Measurements from ENCODE around the gene CLCN4.

DNA sequence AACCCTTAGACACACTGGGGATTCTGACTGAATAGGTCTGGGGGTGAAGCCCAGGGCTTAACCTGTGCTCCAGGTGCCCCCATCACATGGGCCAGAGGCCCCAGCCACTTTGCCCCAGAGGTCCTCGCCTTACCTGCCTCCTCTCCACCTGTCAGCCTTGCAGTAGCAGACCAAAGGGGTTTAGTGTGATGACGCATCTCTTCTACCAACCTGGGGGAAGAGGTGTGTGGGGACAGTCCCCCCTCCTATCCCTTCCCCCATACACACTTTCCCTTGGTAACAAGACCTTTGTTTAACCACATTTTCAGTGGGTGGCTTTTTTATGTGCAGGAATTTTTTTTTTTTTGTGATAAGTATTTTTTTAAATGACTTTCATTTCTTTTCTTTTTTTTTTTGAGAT, 6.3 kb downstream of the CLCN4 start:
- TF ChIP-seq, protein P1, sequence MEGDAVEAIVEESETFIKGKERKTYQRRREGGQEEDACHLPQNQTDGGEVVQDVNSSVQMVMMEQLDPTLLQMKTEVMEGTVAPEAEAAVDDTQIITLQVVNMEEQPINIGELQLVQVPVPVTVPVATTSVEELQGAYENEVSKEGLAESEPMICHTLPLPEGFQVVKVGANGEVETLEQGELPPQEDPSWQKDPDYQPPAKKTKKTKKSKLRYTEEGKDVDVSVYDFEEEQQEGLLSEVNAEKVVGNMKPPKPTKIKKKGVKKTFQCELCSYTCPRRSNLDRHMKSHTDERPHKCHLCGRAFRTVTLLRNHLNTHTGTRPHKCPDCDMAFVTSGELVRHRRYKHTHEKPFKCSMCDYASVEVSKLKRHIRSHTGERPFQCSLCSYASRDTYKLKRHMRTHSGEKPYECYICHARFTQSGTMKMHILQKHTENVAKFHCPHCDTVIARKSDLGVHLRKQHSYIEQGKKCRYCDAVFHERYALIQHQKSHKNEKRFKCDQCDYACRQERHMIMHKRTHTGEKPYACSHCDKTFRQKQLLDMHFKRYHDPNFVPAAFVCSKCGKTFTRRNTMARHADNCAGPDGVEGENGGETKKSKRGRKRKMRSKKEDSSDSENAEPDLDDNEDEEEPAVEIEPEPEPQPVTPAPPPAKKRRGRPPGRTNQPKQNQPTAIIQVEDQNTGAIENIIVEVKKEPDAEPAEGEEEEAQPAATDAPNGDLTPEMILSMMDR (conservative IDR thresholded peaks at IDR 0.05): no peak
- no peak for TF ChIP-seq ZFX (IDR thresholded peaks at IDR 0.05)

Data from C4-2B (cell line).